Ovary (tissue), 9 donors: ENCODE data around the gene FBXO48. TPM values are rescaled to one million over a fixed set of nuclear protein-coding genes. Genes with fewer than 3 reads are reported as not detected.

Experiments
- DNase-seq, 5 donors: peaks; one replicate each; pipeline ENCODE4 v3.0.0-alpha.2; 2019 to 2020
- H3K27ac ChIP-seq, 2 donors: fragments of 200-600 bp; one replicate each; pipeline versions ENCODE4 v1.5.1 to v1.8.0; 2019 to 2022
- H3K27me3 ChIP-seq: fragments of 200-600 bp; one replicate; pipeline ENCODE4 v1.8.0; 2022
- H3K36me3 ChIP-seq: fragments of 200-600 bp; sonication (generic); one replicate; pipeline ENCODE4 v1.5.1; 2019
- H3K4me1 ChIP-seq: one replicate; pipeline ENCODE4 v1.8.1; 2013; ENCODE audit warnings: mild to moderate bottlenecking, moderate library complexity; ENCODE audit not compliant: insufficient read depth
- H3K4me3 ChIP-seq: fragments of 200-600 bp; sonication (generic); one replicate; pipeline ENCODE4 v1.5.1; 2017
- H3K9me3 ChIP-seq, 2 donors: fragments of 200-600 bp in 1 of 2; sonication (generic) in 1 of 2; one replicate each; pipeline versions ENCODE4 v1.5.1 to v1.8.1; 2013 to 2019; ENCODE audit warnings: mild to moderate bottlenecking in 1 of 2, moderate library complexity in 1 of 2
- EP300 ChIP-seq: sonication (generic); formaldehyde crosslinking; IDR thresholded peaks from one replicate; pipeline ENCODE4 v1.6.1; 2017; ENCODE audit warnings: antibody characterized with exemption
- POLR2A ChIP-seq: fragments of 450-650 bp; IDR thresholded peaks from one replicate; pipeline ENCODE4 v1.6.1; 2017; ENCODE audit warnings: antibody characterized with exemption, mild to moderate bottlenecking, moderate library complexity
- WGBS, 3 donors: extraction: QIAGEN DNeasy Blood & Tissue Kit in 1 of 3; methylation state at CpG; one replicate each; pipeline versions ENCODE4 v1.1.5 to v1.1.7; 2013 to 2017; 5-methylcytosine and 5-hydroxymethylcytosine counted together
- intact Hi-C, 4 donors: fragments of 100-400 bp; cut with DNase I; formaldehyde crosslinking; loops; one replicate each; pipeline versions ENCODE4 v1.11.0 to v1.15.1; 2022 to 2023
- polyA plus RNA-seq, 2 donors: library from polyadenylated mRNA; stranded (reverse); fragments of 200-250 nt in 1 of 2; fragments of 350-450 nt in 1 of 2; fragmentation: Illumina TruSeq in 1 of 2; extraction: RNeasy Lipid Tissue Mini Kit (QIAGEN cat#74804) in 1 of 2; gene quantifications; one replicate each; pipeline ENCODE4 v1.2.3, GENCODE V29; 2013 to 2014
- total RNA-seq, 7 donors: library from RNA; depleted of rRNA in 2 of 7; stranded (reverse); fragments of >200 nt in 2 of 7; fragmentation: NEBNext Ultra II Directional in 3 of 7; extraction: Animal tissue kit (Norgen Biotek cat#: 25700) in 3 of 7; gene quantifications; one replicate each; pipeline versions ENCODE4 v1.1.0 to v1.2.4, GENCODE V29; 2016 to 2023
- TF ChIP-seq, protein P1 (sequence below), 3 donors: fragments of 450-650 bp in 2 of 3; fragments of 200-600 bp in 1 of 3; IDR thresholded peaks; one replicate each; pipeline versions ENCODE4 v1.5.1 to v1.8.0; 2016 to 2022; ENCODE audit warnings: antibody characterized with exemption in 3 of 3, mild to moderate bottlenecking in 1 of 3
- donor health status: DM: no; HTN: no; CAD: no; lungs with moderate emphysema.
- donor health status: DM: no; HTN: no; CAD: no.
- donor health status: Bipolar disorder and iron deficiency.
- donor health status: DM: yes; HTN: yes; CAD: no.
- donor health status: DM: no; HTN: no; CAD: no.
- donor health status: DM: yes; HTN: yes; CAD: no.

The FBXO48 gene
- total and polyA plus RNA-seq, 9 donors, result 0.57 to 1.9 (median 1.1) TPM

DNA sequence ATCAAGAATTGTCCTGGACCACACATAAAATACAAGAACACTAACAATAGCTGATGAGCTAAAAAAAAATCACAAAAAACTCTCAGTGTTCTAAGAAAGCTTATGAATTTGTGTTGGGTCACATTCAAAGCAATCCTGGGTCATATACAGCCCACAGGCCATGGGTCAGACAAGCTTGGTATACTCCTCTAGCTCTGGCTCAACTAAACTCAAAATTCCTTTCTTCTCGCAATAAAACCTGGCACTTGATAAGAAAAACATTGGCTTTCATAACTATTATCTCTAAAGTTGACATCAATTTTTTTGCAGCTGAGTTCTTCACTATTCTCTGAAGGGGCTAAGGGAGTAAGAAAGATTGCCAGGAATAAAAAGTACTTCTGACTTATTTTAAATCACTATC, 38.3 kb downstream of the FBXO48 start:
- no peaks in the 10 kb centered on the region for H3K27me3 ChIP-seq
- no peak overlapping the region for H3K4me3 ChIP-seq
- peaks cover 8% of the 10 kb centered on the region for H3K4me1 ChIP-seq
- no peak overlapping the region for H3K27ac ChIP-seq
- DNase-seq, result no peak
- WGBS, 3 donors, result 5 to 16% (median 13%) methylated on average over 1 of the region's 1 CpG
- no peaks in the 10 kb centered on the region for H3K36me3 ChIP-seq
- TF ChIP-seq, protein P1, sequence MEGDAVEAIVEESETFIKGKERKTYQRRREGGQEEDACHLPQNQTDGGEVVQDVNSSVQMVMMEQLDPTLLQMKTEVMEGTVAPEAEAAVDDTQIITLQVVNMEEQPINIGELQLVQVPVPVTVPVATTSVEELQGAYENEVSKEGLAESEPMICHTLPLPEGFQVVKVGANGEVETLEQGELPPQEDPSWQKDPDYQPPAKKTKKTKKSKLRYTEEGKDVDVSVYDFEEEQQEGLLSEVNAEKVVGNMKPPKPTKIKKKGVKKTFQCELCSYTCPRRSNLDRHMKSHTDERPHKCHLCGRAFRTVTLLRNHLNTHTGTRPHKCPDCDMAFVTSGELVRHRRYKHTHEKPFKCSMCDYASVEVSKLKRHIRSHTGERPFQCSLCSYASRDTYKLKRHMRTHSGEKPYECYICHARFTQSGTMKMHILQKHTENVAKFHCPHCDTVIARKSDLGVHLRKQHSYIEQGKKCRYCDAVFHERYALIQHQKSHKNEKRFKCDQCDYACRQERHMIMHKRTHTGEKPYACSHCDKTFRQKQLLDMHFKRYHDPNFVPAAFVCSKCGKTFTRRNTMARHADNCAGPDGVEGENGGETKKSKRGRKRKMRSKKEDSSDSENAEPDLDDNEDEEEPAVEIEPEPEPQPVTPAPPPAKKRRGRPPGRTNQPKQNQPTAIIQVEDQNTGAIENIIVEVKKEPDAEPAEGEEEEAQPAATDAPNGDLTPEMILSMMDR (IDR thresholded peaks at IDR 0.05), result no peak
- TF ChIP-seq POLR2A, result no peak
- no peak for TF ChIP-seq EP300
- intact Hi-C loops, result no loop called here
- no peaks in the 10 kb centered on the region for H3K9me3 ChIP-seq

DNA sequence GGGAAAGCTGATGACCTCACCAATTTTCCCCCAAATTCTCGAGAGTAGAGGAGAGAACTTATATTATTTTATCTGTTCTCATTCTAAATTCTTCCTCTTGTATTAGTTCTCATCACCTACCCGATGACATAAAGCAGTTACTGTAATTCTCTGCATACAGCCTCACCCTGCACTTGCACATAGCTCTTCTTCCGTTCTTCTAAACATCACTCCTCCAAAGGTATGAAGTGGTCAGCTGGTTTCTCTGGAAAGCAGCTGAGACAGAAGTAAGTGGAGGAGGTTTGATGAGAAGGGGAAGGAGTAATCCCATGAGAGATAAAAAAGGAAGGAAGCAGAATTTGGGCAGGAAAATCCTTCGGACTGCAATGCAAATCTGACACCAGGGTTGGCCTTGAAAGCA, 39.0 kb downstream of the FBXO48 start:
- Histone ChIP-seq H3K27me3 (no peaks in the 10 kb centered on the region), H3K9me3 (no peaks in the 10 kb centered on the region), H3K4me3 (no peak overlapping the region), H3K4me1 (peaks cover 8% of the 10 kb centered on the region), H3K36me3 (no peaks in the 10 kb centered on the region), H3K27ac (no peak overlapping the region)
- TF ChIP-seq, protein P1 (IDR thresholded peaks at IDR 0.05), result no peak
- TF ChIP-seq EP300 (no peak), POLR2A (no peak)
- intact Hi-C loops, result no loop called here
- 7 to 17% (median 16%) methylated on average over 4 of the region's 4 CpGs for WGBS, 3 donors
- no peak for DNase-seq

DNA sequence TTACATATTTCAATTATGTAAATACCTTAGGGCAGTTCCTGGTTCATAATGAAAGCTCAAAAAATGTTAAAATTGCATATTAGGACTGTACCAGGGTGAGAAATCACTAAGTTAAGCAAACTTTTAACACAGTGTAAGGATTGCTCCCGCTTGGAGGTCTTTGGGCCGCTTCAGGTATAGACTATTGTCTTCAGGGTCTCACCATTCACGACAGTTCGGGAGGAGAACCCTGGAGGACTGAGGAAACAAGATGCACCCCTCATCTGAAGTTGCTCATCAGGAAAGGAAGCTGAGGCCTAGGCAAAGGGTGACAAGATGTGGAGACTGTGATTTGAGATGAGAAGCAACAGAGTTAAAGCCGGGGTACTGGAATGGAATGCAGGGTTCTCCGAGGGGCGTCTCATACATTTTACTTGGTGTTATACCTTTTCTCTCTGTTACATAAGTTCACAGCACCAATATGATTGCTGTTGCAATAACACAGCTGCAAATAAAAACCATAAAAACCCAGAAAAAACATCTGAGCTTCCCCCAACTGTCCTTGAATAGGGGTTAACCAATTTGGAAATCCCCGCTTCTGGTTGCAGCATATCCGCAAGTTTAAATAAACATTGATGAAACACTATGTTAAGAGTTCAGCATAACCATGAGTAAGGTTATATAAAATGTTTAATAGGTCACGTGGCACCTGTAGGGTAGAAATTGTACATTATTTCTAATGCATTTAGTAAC, 40.1 kb downstream of the FBXO48 start:
- WGBS, 3 donors, result 45 to 60% (median 51%) methylated on average over 10 of the region's 10 CpGs

DNA sequence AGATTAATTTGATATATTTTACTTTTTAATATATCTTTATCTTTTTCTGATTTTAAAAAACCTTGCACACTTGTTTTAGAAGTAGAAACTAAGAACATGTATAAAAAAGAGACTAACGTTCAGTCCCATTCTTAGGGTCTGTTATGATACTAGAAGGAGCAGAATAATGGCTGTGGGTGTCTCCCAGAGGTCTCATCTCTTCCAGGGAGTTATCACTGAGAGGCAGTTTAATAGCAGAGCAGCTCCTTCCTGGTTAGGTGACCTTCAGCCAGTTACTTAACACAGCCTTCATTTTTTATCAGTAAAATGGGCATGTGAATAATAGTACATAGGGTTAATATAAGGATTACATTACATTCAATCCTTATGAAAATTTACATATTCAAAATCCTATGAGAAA, 40.6 kb downstream of the FBXO48 start:
- intact Hi-C loops, result no loop called here
- no peaks in the 10 kb centered on the region for H3K9me3 ChIP-seq
- no peak overlapping the region for H3K27ac ChIP-seq
- WGBS, 3 donors, result 71 to 85% (median 76%) methylated on average over 1 of the region's 1 CpG
- H3K27me3 ChIP-seq, result no peaks in the 10 kb centered on the region
- TF ChIP-seq, protein P1 (IDR thresholded peaks at IDR 0.05), result no peak
- TF ChIP-seq POLR2A (no peak), EP300 (no peak)
- DNase-seq, result no peak
- no peak overlapping the region for H3K4me3 ChIP-seq
- H3K4me1 ChIP-seq, result peaks cover 8% of the 10 kb centered on the region
- no peaks in the 10 kb centered on the region for H3K36me3 ChIP-seq

More for the DNA sequence above, 40.1 kb downstream of the FBXO48 start:
- Histone ChIP-seq H3K4me3 (no peak overlapping the region), H3K4me1 (peaks cover 8% of the 10 kb centered on the region), H3K27ac (no peak overlapping the region), H3K27me3 (no peaks in the 10 kb centered on the region), H3K36me3 (no peaks in the 10 kb centered on the region), H3K9me3 (no peaks in the 10 kb centered on the region)
- no peak for DNase-seq
- intact Hi-C loops, result no loop called here
- TF ChIP-seq, protein P1 (IDR thresholded peaks at IDR 0.05), result no peak
- TF ChIP-seq POLR2A (no peak), EP300 (no peak)
